ENCODE results near the gene SLC27A6.
"Not testable (repeated sequence)": the region's sequence is repeated elsewhere in the genome, so short reads cannot be mapped to it uniquely, and the experiment has no call there.

The SLC27A6 gene

GRCh38 chr5:129001841-129002526 is 36.7 kb downstream of the SLC27A6 start:
- in situ Hi-C loops (cut with MboI; ENCODE audit: low sequenced_read_pairs): no loop called here

- in situ Hi-C loops (cut with MboI; ENCODE audit: low sequenced_read_pairs): no loop called here
Measured at GRCh38 chr5:129002527-129002842, 37.2 kb downstream of the SLC27A6 start.

GRCh38 chr5:129003232-129003631 is 37.9 kb downstream of the SLC27A6 start:
- in situ Hi-C loops (cut with MboI; ENCODE audit: low sequenced_read_pairs): no loop called here

- in situ Hi-C loops (cut with MboI; ENCODE audit: low sequenced_read_pairs): no loop called here
Measured at GRCh38 chr5:129014185-129014584, 48.9 kb downstream of the SLC27A6 start.

- in situ Hi-C loops (cut with MboI; ENCODE audit: low sequenced_read_pairs): no loop called here
Measured at GRCh38 chr5:129018837-129019236, 53.5 kb downstream of the SLC27A6 start.

GRCh38 chr5:129019401-129019908 is 54.2 kb downstream of the SLC27A6 start:
- in situ Hi-C loops (cut with MboI; ENCODE audit: low sequenced_read_pairs): no loop called here

- in situ Hi-C loops (cut with MboI; ENCODE audit: low sequenced_read_pairs): no loop called here
Measured at GRCh38 chr5:129020683-129021082, 55.4 kb downstream of the SLC27A6 start.

GRCh38 chr5:129021744-129022143 is 56.5 kb downstream of the SLC27A6 start:
- in situ Hi-C loops (cut with MboI; ENCODE audit: low sequenced_read_pairs): no loop called here

- in situ Hi-C loops (cut with MboI; ENCODE audit: low sequenced_read_pairs): no loop called here
Measured at GRCh38 chr5:129022599-129022998, 57.3 kb downstream of the SLC27A6 start.

- in situ Hi-C loops (cut with MboI; ENCODE audit: low sequenced_read_pairs): no loop called here
Measured at GRCh38 chr5:129027260-129027659, 62.0 kb downstream of the SLC27A6 start.

GRCh38 chr5:129031886-129032683 is 66.8 kb downstream of the SLC27A6 start:
- in situ Hi-C loops (cut with MboI; ENCODE audit: low sequenced_read_pairs): no loop called here

- in situ Hi-C loops (cut with MboI; ENCODE audit: low sequenced_read_pairs): not testable (repeated sequence)
Measured at GRCh38 chr5:129036257-129036656, 71.0 kb downstream of the SLC27A6 start.

- in situ Hi-C loops (cut with MboI; ENCODE audit: low sequenced_read_pairs): no loop called here
Measured at GRCh38 chr5:129041196-129041881, 76.1 kb downstream of the SLC27A6 start.

- in situ Hi-C loops (cut with MboI; ENCODE audit: low sequenced_read_pairs): no loop called here
Measured at GRCh38 chr5:129042306-129042705, 77.0 kb downstream of the SLC27A6 start.

- in situ Hi-C loops (cut with MboI; ENCODE audit: low sequenced_read_pairs): no loop called here
Measured at GRCh38 chr5:129043894-129044293, 78.6 kb downstream of the SLC27A6 start.

- in situ Hi-C loops (cut with MboI; ENCODE audit: low sequenced_read_pairs): no loop called here
Measured at GRCh38 chr5:129046151-129046550, 80.9 kb downstream of the SLC27A6 start.

- in situ Hi-C loops (cut with MboI; ENCODE audit: low sequenced_read_pairs): no loop called here
Measured at GRCh38 chr5:129048509-129048908, 83.2 kb downstream of the SLC27A6 start.

GRCh38 chr5:129049126-129049799 is 84.0 kb downstream of the SLC27A6 start:
- in situ Hi-C loops (cut with MboI; ENCODE audit: low sequenced_read_pairs): no loop called here

GRCh38 chr5:129051283-129051682 is 86.0 kb downstream of the SLC27A6 start:
- in situ Hi-C loops (cut with MboI; ENCODE audit: low sequenced_read_pairs): no loop called here

- in situ Hi-C loops (cut with MboI; ENCODE audit: low sequenced_read_pairs): no loop called here
Measured at GRCh38 chr5:129053438-129053837, 88.2 kb downstream of the SLC27A6 start.

- in situ Hi-C loops (cut with MboI; ENCODE audit: low sequenced_read_pairs): no loop called here
Measured at GRCh38 chr5:129057329-129057728, 92.0 kb downstream of the SLC27A6 start.

All from HL-60/S4 treated with retinoic acid at 250 ng/mL for 4 days and 3 days (cell line).